SK-N-SH (cell line): ENCODE measurements around the gene SNW1. TPM values are rescaled to one million over a fixed set of nuclear protein-coding genes. Genes with fewer than 3 reads are reported as not detected.
A peak's percentile ranks its signal among the peaks of the same experiment; 100 is the strongest.

Source experiments
- CTCF ChIA-PET: fragments of 300-600, 350-600 bp; formaldehyde crosslinking; extraction: SDS; loops from one replicate; lab custom pipeline; 2021; lab: Yijun Ruan, JAX
- POLR2A ChIA-PET: fragments of 350-600 bp; sonication (Branson Sonifier 250); formaldehyde crosslinking; extraction: SDS; loops from one replicate; lab custom pipeline; 2020; ENCODE audit warnings: antibody characterized with exemption, inconsistent platforms; lab: Yijun Ruan, JAX
- DNase-seq: peaks from one replicate; pipeline ENCODE4 v3.0.0; 2012
- H2AFZ ChIP-seq: fragments of 200-600 bp; sonication (generic); 2 replicates; pipeline ENCODE4 v1.8.1; 2016; ENCODE audit warnings: antibody characterized with exemption, mild to moderate bottlenecking, low read depth
- H3F3A ChIP-seq: fragments of 200-600 bp; sonication (generic); replicated peaks from 2 replicates; pipeline ENCODE3; 2016; ENCODE audit warnings: antibody characterized with exemption, mild to moderate bottlenecking; ENCODE audit not compliant: insufficient read depth
- H3K27ac ChIP-seq, 2 experiments: fragments of 200-500 bp in 1 of 2; fragments of 200-600 bp in 1 of 2; sonication (Bioruptor generic) in 1 of 2; sonication (generic), shearing (Covaris generic) in 1 of 2; 2 replicates each; pipeline versions ENCODE4 v1.5.1 to v1.6.1; 2014 to 2016; ENCODE audit warnings: low read depth in 2 of 2, inconsistent platforms in 1 of 2, low read length in 1 of 2, mild to moderate bottlenecking in 1 of 2, mixed read lengths in 1 of 2
- H3K27me3 ChIP-seq: fragments of 200-600 bp; sonication (generic), shearing (Covaris generic); 2 replicates; pipeline ENCODE4 v1.6.1; 2016; ENCODE audit warnings: mixed run types; ENCODE audit not compliant: insufficient read depth
- H3K36me3 ChIP-seq, 2 experiments: fragments of 200-500 bp in 1 of 2; fragments of 200-600 bp in 1 of 2; sonication (Bioruptor generic) in 1 of 2; sonication (generic) in 1 of 2; replicated peaks in 1 of 2; 2 replicates each; pipeline versions ENCODE3 to v1.5.1; 2014 to 2016; ENCODE audit warnings: low read length in 1 of 2, mild to moderate bottlenecking in 1 of 2; ENCODE audit not compliant: insufficient read depth in 2 of 2, control insufficient read depth in 1 of 2
- H3K4me1 ChIP-seq, 2 experiments: fragments of 200-500 bp in 1 of 2; fragments of 200-600 bp in 1 of 2; sonication (Bioruptor generic) in 1 of 2; sonication (generic), shearing (Covaris generic) in 1 of 2; 2 replicates each; pipeline versions ENCODE4 v1.5.1 to v1.6.1; 2014 to 2016; ENCODE audit warnings: low read depth in 1 of 2, low read length in 1 of 2, mixed run types in 1 of 2; ENCODE audit not compliant: insufficient read depth in 2 of 2, control insufficient read depth in 1 of 2
- H3K4me2 ChIP-seq: fragments of 200-600 bp; sonication (generic), shearing (Covaris generic); 2 replicates; pipeline ENCODE4 v1.6.1; 2017; ENCODE audit warnings: mixed run types
- H3K4me3 ChIP-seq, 2 experiments: fragments of 200-500 bp in 1 of 2; fragments of 200-600 bp in 1 of 2; sonication (Bioruptor generic) in 1 of 2; sonication (generic), shearing (Covaris generic) in 1 of 2; 2 replicates each; pipeline versions ENCODE4 v1.5.1 to v1.8.1; 2014 to 2016; ENCODE audit warnings: low read depth in 2 of 2, inconsistent platforms in 1 of 2, low read length in 1 of 2, mild to moderate bottlenecking in 1 of 2, mixed read lengths in 1 of 2, moderate library complexity in 1 of 2
- H3K79me2 ChIP-seq: fragments of 200-600 bp; sonication (generic); 2 replicates; pipeline ENCODE4 v1.8.1; 2017; ENCODE audit warnings: mild to moderate bottlenecking; ENCODE audit not compliant: insufficient read depth
- H3K9ac ChIP-seq: fragments of 200-600 bp; sonication (generic); 2 replicates; pipeline ENCODE4 v1.6.1; 2017; ENCODE audit warnings: mixed run types
- H3K9me2 ChIP-seq: fragments of 200-600 bp; sonication (generic); 2 replicates; pipeline ENCODE4 v1.6.1; 2017; ENCODE audit warnings: mixed run types
- H3K9me3 ChIP-seq: fragments of 200-600 bp; sonication (generic); 2 replicates; pipeline ENCODE4 v1.6.1; 2017; ENCODE audit warnings: mixed run types, mild to moderate bottlenecking, moderate library complexity
- H4K20me1 ChIP-seq: fragments of 200-600 bp; sonication (generic); 2 replicates; pipeline ENCODE4 v1.6.1; 2017; ENCODE audit warnings: mild to moderate bottlenecking, mixed run types; ENCODE audit not compliant: insufficient read depth
- CHD2 ChIP-seq: fragments of 150-350 bp; IDR thresholded peaks from 2 replicates; pipeline ENCODE4 v1.6.1; 2018; ENCODE audit warnings: low read length; ENCODE audit not compliant: partially characterized antibody
- FOSL2 ChIP-seq: IDR thresholded peaks from 2 replicates; pipeline ENCODE4 v1.4.0; 2012; ENCODE audit warnings: low read depth, mild to moderate bottlenecking, moderate library complexity, borderline replicate concordance
- FOXM1 ChIP-seq: IDR thresholded peaks from 2 replicates; pipeline ENCODE4 v1.4.0; 2012; ENCODE audit warnings: low read depth, mild to moderate bottlenecking
- NRF1 ChIP-seq: IDR thresholded peaks from 2 replicates; pipeline ENCODE4 v1.6.1; 2012; ENCODE audit warnings: low read depth, mild to moderate bottlenecking, low read length
- TAF1 ChIP-seq: IDR thresholded peaks from 2 replicates; pipeline ENCODE4 v1.6.1; 2012; ENCODE audit warnings: low read depth, mild to moderate bottlenecking, low read length, moderate library complexity, borderline replicate concordance
- WGBS: methylation state at CpG from one replicate; pipeline ENCODE4 v1.1.6; 2017; ENCODE audit warnings: low lambda C conversion rate; 5-methylcytosine and 5-hydroxymethylcytosine counted together
- polyA plus RNA-seq, 3 experiments: library from polyadenylated mRNA; depleted of rRNA; stranded (reverse); fragments of >200 nt; gene quantifications; 2 replicates each; pipeline ENCODE4 v1.2.3, GENCODE V29; 2012
- TF ChIP-seq, protein P1 (sequence below): fragments of 200-600 bp; sonication (generic); IDR thresholded peaks from 2 replicates; pipeline ENCODE4 v1.6.1; 2017; ENCODE audit warnings: antibody characterized with exemption, mild to moderate bottlenecking, moderate library complexity

SNW1 gene
- polyA plus RNA-seq, 1 of the 3 experiments (the other 2 are of a cell fraction) = 30.2 TPM

DNA sequence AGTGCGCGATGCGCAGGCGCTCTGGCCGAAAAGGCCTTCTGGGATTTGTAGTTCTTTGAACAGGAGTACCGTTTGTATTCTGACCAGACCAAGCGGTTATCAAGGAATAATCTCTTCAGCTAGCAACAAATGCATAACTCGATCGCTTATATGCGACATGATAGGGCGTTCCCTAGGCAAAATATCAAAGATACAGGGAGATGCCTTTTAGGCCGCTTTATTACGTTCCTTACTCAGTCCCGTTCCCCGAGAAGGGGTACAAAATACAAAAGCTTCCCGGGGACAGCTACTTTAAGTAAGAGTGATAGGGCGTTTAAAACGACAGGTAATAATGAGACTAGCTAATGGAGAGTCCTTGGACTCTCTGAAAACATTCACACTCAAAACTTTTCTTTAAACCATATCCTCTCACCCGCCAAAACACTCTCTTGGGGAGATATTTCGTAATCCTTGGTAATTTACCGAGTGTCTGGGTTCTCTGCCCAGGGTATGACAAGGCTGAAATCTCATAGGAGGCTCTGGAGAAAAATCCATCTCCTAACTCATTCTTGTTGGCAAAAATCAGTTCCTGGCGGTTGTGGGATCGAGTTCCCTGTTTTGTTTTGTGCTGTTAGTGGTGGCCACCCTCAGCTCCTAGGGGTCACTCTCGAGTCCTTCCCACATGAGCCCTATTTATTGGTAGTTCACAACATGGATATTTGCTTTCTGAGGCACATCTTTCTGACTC lies 412 bp upstream of the SNW1 start:
- peak overlapping the region; percentile 97 for H2AFZ ChIP-seq
- peaks cover 5 to 8% of the 10 kb centered on the region in 2 experiments for H3K36me3 ChIP-seq
- TF ChIP-seq, protein P1, sequence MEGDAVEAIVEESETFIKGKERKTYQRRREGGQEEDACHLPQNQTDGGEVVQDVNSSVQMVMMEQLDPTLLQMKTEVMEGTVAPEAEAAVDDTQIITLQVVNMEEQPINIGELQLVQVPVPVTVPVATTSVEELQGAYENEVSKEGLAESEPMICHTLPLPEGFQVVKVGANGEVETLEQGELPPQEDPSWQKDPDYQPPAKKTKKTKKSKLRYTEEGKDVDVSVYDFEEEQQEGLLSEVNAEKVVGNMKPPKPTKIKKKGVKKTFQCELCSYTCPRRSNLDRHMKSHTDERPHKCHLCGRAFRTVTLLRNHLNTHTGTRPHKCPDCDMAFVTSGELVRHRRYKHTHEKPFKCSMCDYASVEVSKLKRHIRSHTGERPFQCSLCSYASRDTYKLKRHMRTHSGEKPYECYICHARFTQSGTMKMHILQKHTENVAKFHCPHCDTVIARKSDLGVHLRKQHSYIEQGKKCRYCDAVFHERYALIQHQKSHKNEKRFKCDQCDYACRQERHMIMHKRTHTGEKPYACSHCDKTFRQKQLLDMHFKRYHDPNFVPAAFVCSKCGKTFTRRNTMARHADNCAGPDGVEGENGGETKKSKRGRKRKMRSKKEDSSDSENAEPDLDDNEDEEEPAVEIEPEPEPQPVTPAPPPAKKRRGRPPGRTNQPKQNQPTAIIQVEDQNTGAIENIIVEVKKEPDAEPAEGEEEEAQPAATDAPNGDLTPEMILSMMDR = peak; percentile 39
- TF ChIP-seq TAF1 (no peak), CHD2 (peak; percentile 34), NRF1 (peak; percentile 94)
- peak overlapping the region; percentile 83 to 86 for H3K4me3 ChIP-seq
- DNase-seq = peak; percentile 55
- H3K9me3 ChIP-seq = no peaks in the 10 kb centered on the region
- ChIA-PET CTCF (interaction anchor here (0.6 to 2.1 kb wide), 6 partner anchors 30 to 805 kb away, joined by 3 to 5 read pairs (median 3); no protein-coding TSS in a partner anchor), POLR2A (interaction anchor here (1.9 kb wide), 1 partner anchor 39 kb away, joined by 8 read pairs; the partner anchor contains the start of gene ADCK1)
- peaks cover 45% of the 10 kb centered on the region for H3K79me2 ChIP-seq
- H3K27me3 ChIP-seq = no peaks in the 10 kb centered on the region
- peak overlapping the region; percentile 73 to 91; a peak in 3 of 4 replicates for H3K27ac ChIP-seq
- H3K4me2 ChIP-seq = peak overlapping the region; percentile 82
- H3K4me1 ChIP-seq = peaks cover 0 to 10% of the 10 kb centered on the region in 2 experiments; a peak in 3 of 4 replicates
- no peaks in the 10 kb centered on the region for H3K9me2 ChIP-seq
- H4K20me1 ChIP-seq = peaks cover 30% of the 10 kb centered on the region
- WGBS = 6% methylated on average over 20 of the region's 24 CpGs
- H3F3A ChIP-seq = no peaks in the 10 kb centered on the region
- peak overlapping the region; percentile 89; the same call in 1 of the 2 replicates for H3K9ac ChIP-seq

DNA sequence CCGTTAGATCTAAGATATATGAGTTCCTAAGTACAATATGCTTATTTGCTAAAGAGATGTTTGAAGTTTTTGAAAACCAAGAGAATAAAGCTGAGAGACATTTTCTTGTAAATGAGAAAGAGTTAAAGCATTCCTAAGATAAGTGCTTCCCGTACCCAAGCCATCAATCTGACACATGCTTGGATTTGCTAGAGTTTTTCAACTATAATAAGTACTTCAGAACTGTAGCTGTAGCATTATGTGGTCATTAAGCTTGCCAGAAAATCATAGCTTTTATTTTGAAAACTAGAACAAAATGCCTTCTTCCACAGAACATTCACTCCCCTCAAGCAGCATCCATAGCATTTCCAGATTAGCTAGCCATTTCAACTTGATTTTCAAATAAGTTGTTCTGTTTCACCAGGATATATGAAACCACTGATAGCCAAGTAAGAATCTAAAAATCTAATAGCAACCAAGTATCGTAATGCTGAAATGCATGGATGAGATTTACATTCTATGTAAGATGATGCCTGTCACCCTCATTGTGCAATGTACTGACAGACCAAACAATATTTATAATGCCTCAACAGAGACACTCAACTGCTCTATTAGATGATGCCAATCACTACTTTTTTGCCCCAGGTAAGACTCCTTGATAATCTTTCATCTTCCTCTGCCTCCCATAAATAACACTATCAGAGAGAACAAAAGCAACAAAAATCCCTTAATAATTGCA lies 8.0 kb downstream of the SNW1 start:
- no peaks in the 10 kb centered on the region for H3K9me3 ChIP-seq
- no peak overlapping the region for H3K27ac ChIP-seq
- H3K79me2 ChIP-seq = peaks cover 82% of the 10 kb centered on the region
- no peak overlapping the region for H2AFZ ChIP-seq
- TF ChIP-seq FOSL2 = no peak
- no peak for TF ChIP-seq FOXM1
- CTCF ChIA-PET = interaction anchor here (2.0 to 2.2 kb wide), 2 partner anchors 13 to 14 kb away, joined by 6 read pairs; no protein-coding TSS in a partner anchor
- no peak overlapping the region for H3K9ac ChIP-seq
- WGBS = 67% methylated on average over 3 of the region's 3 CpGs
- H4K20me1 ChIP-seq = peaks cover 24% of the 10 kb centered on the region
- no peak overlapping the region for H3K4me3 ChIP-seq
- POLR2A ChIA-PET = no interaction called here
- peaks cover 7% of the 10 kb centered on the region for H3F3A ChIP-seq
- no peaks in the 10 kb centered on the region for H3K27me3 ChIP-seq
- H3K4me1 ChIP-seq = no peaks in the 10 kb centered on the region
- H3K4me2 ChIP-seq = no peak overlapping the region
- H3K36me3 ChIP-seq = peaks cover 54 to 56% of the 10 kb centered on the region in 2 experiments
- H3K9me2 ChIP-seq = no peaks in the 10 kb centered on the region
- no peak for DNase-seq
